ENCODE measurements around the gene CCDC71L. TPM values are rescaled to one million over a fixed set of nuclear protein-coding genes. Genes with fewer than 3 reads are reported as not detected.

Gene CCDC71L
- total RNA-seq, 1 experiment from 2014 or later: 13.0 TPM

DNA sequence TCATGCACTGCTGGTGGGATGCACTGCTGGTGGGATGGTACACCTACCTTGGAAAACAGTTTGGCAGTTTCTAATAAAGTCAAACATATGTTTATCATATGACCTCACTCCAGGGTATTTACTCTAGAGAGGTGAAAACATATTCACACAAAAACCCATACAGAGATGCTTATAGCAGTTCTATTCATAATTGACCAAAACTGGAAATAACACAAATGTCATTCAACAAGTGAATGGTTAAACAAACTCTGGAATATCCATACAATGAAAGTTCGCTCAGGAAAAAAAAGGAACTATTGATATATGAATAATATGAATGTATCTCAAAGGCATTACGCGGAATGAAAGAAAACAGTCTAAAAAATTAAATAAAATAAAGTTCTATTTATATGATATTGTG, 19.5 kb downstream of the CCDC71L start:
- no TSS peak for BruUV-seq (replicated peaks)
- no peak overlapping the region for H3K27ac Mint-ChIP-seq (ENCODE audit: low read depth, unreplicated experiment)
- no peaks in the 10 kb centered on the region for H3K36me3 Mint-ChIP-seq (ENCODE audit: insufficient read depth, unreplicated experiment)
- ChIA-PET POLR2A (interaction anchor here (1.2 to 1.5 kb wide), 3 partner anchors 21 to 95 kb away, joined by 3 to 4 read pairs (median 3); no protein-coding TSS in a partner anchor), CTCF (interaction anchor here (1.5 to 6.8 kb wide), 2 partner anchors 18 to 99 kb away, joined by 4 to 45 read pairs; partner anchors contain the start of gene CCDC71L)
- H3K4me1 Mint-ChIP-seq (ENCODE audit: insufficient read depth, unreplicated experiment): peaks cover 8% of the 10 kb centered on the region
- H3K9me3 Mint-ChIP-seq (ENCODE audit: unreplicated experiment): no peaks in the 10 kb centered on the region
- intact Hi-C loops (cut with micrococcal nuclease): no loop called here
- H3K27me3 Mint-ChIP-seq (ENCODE audit: insufficient read depth, unreplicated experiment): no peaks in the 10 kb centered on the region
- H3K4me3 Mint-ChIP-seq (ENCODE audit: unreplicated experiment): no peak overlapping the region
- no peak for DNase-seq (ENCODE audit: unreplicated experiment)
- TF ChIP-seq CTCF (IDR thresholded peaks at IDR 0.05; ENCODE audit: unreplicated experiment): no peak

- peak; percentile 71 for DNase-seq (ENCODE audit: unreplicated experiment)
- no peaks in the 10 kb centered on the region for H3K9me3 Mint-ChIP-seq (ENCODE audit: unreplicated experiment)
- BruUV-seq (replicated peaks): no TSS peak
- CTCF ChIA-PET: interaction anchor here (0.6 to 6.8 kb wide), 4 partner anchors 19 to 141 kb away, joined by 3 to 45 read pairs (median 4); partner anchors contain the start of gene CCDC71L
- H3K27me3 Mint-ChIP-seq (ENCODE audit: insufficient read depth, unreplicated experiment): no peaks in the 10 kb centered on the region
- POLR2A ChIA-PET: interaction anchor here (0.7 to 1.5 kb wide), 7 partner anchors 19 to 529 kb away, joined by 3 to 5 read pairs (median 3); partner anchors contain the start of gene HBP1
- H3K4me3 Mint-ChIP-seq (ENCODE audit: unreplicated experiment): no peak overlapping the region
- TF ChIP-seq CTCF (IDR thresholded peaks at IDR 0.05; ENCODE audit: unreplicated experiment): no peak
- H3K4me1 Mint-ChIP-seq (ENCODE audit: insufficient read depth, unreplicated experiment): peaks cover 8% of the 10 kb centered on the region
- intact Hi-C loops (cut with micrococcal nuclease): no loop called here
- H3K27ac Mint-ChIP-seq (ENCODE audit: low read depth, unreplicated experiment): peak overlapping the region; percentile 21
- no peaks in the 10 kb centered on the region for H3K36me3 Mint-ChIP-seq (ENCODE audit: insufficient read depth, unreplicated experiment)
Measured at GRCh38 chr7:106640368-106641141, 20.4 kb downstream of the CCDC71L start.

DNA sequence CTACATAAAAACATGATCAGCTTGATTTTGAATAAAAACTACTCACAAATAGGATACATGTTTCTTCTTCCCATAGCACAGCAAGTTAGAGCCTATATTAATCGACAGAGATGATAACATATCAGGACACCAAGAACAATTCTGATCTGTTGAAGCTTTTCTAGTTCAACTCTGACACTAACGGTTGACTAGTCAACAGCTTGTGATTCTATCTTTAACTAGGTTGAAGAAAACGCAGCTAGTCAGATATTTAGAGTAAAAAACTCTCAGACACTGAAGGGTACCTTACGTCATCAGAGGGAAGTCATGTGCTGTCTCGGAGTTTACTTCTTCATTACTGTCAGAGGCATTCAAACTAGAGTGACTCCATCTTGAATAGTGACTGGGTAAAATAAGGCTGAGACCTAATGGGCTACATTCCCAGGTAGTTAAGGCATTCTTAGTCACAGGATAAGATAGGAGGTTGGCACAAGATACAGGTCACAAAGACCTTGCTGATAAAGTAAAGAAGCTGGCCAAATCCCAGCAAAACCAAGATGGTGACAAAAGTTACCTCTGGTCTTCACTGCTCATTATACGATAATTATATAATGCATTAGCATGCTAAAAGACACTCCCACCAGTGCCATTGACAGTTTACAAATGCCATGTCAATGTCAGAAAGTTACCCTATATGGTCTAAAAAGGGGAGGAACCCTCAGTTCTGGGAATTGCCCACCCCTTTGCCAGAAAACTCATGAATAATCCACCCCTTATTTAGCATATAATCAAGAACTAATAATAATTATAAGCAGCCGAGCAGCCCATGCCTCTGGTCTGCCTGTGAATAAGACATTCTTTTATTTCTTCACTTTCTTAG, 21.3 kb downstream of the CCDC71L start:
- peaks cover 8% of the 10 kb centered on the region for H3K4me1 Mint-ChIP-seq (ENCODE audit: insufficient read depth, unreplicated experiment)
- POLR2A ChIA-PET: interaction anchor here (0.7 to 1.5 kb wide), 6 partner anchors 20 to 529 kb away, joined by 3 to 5 read pairs (median 3); partner anchors contain the start of gene HBP1
- H3K27me3 Mint-ChIP-seq (ENCODE audit: insufficient read depth, unreplicated experiment): no peaks in the 10 kb centered on the region
- BruUV-seq (replicated peaks): no TSS peak
- no peak for DNase-seq (ENCODE audit: unreplicated experiment)
- H3K36me3 Mint-ChIP-seq (ENCODE audit: insufficient read depth, unreplicated experiment): no peaks in the 10 kb centered on the region
- CTCF ChIA-PET: interaction anchor here (0.6 to 6.8 kb wide), 5 partner anchors 20 to 467 kb away, joined by 3 to 45 read pairs (median 4); partner anchors contain the start of gene CCDC71L
- H3K4me3 Mint-ChIP-seq (ENCODE audit: unreplicated experiment): no peak overlapping the region
- H3K27ac Mint-ChIP-seq (ENCODE audit: low read depth, unreplicated experiment): peak overlapping the region; percentile 21
- no peaks in the 10 kb centered on the region for H3K9me3 Mint-ChIP-seq (ENCODE audit: unreplicated experiment)
- intact Hi-C loops (cut with micrococcal nuclease): no loop called here
- TF ChIP-seq CTCF (IDR thresholded peaks at IDR 0.05; ENCODE audit: unreplicated experiment): no peak

- Mint-ChIP-seq H3K27me3 (ENCODE audit: insufficient read depth, unreplicated experiment) (no peaks in the 10 kb centered on the region), H3K9me3 (ENCODE audit: unreplicated experiment) (no peaks in the 10 kb centered on the region), H3K36me3 (ENCODE audit: insufficient read depth, unreplicated experiment) (no peaks in the 10 kb centered on the region), H3K27ac (ENCODE audit: low read depth, unreplicated experiment) (no peak overlapping the region), H3K4me3 (ENCODE audit: unreplicated experiment) (no peak overlapping the region), H3K4me1 (ENCODE audit: insufficient read depth, unreplicated experiment) (peaks cover 5% of the 10 kb centered on the region)
- ChIA-PET CTCF (no interaction called here), POLR2A (no interaction called here)
- DNase-seq (ENCODE audit: unreplicated experiment): no peak
- intact Hi-C loops (cut with micrococcal nuclease): no loop called here
- BruUV-seq (replicated peaks): no TSS peak
- TF ChIP-seq CTCF (IDR thresholded peaks at IDR 0.05; ENCODE audit: unreplicated experiment): no peak
Measured at GRCh38 chr7:106635411-106635810, 25.5 kb downstream of the CCDC71L start.

All from MCF 10A (cell line).